Measurements from ENCODE around the gene RSPH1. TPM values are rescaled to one million over a fixed set of nuclear protein-coding genes. Genes with fewer than 3 reads are reported as not detected.

RSPH1 gene
- total RNA-seq, 1 experiment from 2014 or later, result 0.51 TPM

- Histone ChIP-seq H3K4me2 (ENCODE audit: low read length) (no peak overlapping the region), H3K9me3 (ENCODE audit: low read length) (no peaks in the 10 kb centered on the region), H3K4me3 (ENCODE audit: low read length) (no peak overlapping the region), H3K4me1 (ENCODE audit: insufficient read depth, low read length) (no peaks in the 10 kb centered on the region), H4K20me1 (ENCODE audit: low read length) (no peaks in the 10 kb centered on the region), H3K9me2 (replicated peaks; ENCODE audit: low read length) (no peaks in the 10 kb centered on the region), H3K79me2 (ENCODE audit: low read length) (no peaks in the 10 kb centered on the region), H3K36me3 (ENCODE audit: low read depth, low read length) (no peaks in the 10 kb centered on the region), H2AFZ (ENCODE audit: low read length) (no peak overlapping the region), H3F3A (ENCODE audit: low read length, unreplicated experiment) (no peaks in the 10 kb centered on the region), H3K27me3 (ENCODE audit: low read length) (no peaks in the 10 kb centered on the region), H3K9ac (ENCODE audit: low read length) (no peak overlapping the region), H3K27ac (ENCODE audit: low read length) (no peak overlapping the region)
- DNase-seq (no peak), ATAC-seq (no peak)
- TF ChIP-seq EZH2phosphoT487 (IDR thresholded peaks at IDR 0.05; ENCODE audit: borderline replicate concordance, low read length), result no peak
- no peak for TF ChIP-seq EZH2 (IDR thresholded peaks at IDR 0.05; ENCODE audit: low read length, unreplicated experiment)
- ChIA-PET POLR2A (ENCODE audit: unreplicated experiment) (no interaction called here), CTCF (no interaction called here)
- intact Hi-C loops (cut with micrococcal nuclease), result no loop called here
- BruUV-seq (replicated peaks), result no TSS peak
Measured at GRCh38 chr21:42486531-42486930, 9.5 kb downstream of the RSPH1 start.

DNA sequence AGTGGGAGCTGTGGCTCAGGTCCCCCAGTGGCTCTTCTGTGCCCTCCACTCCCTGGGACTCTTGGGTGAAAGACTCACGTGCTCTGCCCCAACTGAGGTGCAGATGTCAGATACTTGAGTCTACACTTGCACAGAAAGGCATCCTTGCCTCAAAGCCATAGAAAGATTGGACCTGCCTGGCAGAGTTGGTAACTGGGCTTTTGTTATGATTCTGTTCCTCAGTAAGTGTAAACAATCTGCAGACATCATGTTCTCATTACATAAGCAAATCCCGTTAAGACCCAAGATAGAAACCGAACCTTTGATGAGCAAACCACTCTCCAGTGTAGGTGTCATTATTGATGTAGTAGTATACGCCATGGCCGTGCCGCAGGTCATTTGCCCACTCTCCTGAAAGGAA lies 10.0 kb downstream of the RSPH1 start:
- Histone ChIP-seq H3F3A (ENCODE audit: low read length, unreplicated experiment) (no peaks in the 10 kb centered on the region), H3K9me2 (replicated peaks; ENCODE audit: low read length) (no peaks in the 10 kb centered on the region), H3K4me1 (ENCODE audit: insufficient read depth, low read length) (no peaks in the 10 kb centered on the region), H3K4me2 (ENCODE audit: low read length) (no peak overlapping the region), H3K9me3 (ENCODE audit: low read length) (no peaks in the 10 kb centered on the region), H3K79me2 (ENCODE audit: low read length) (no peaks in the 10 kb centered on the region), H3K4me3 (ENCODE audit: low read length) (no peak overlapping the region), H3K27me3 (ENCODE audit: low read length) (no peaks in the 10 kb centered on the region), H2AFZ (ENCODE audit: low read length) (no peak overlapping the region), H3K9ac (ENCODE audit: low read length) (no peak overlapping the region), H3K36me3 (ENCODE audit: low read depth, low read length) (no peaks in the 10 kb centered on the region), H3K27ac (ENCODE audit: low read length) (no peak overlapping the region), H4K20me1 (ENCODE audit: low read length) (no peaks in the 10 kb centered on the region)
- intact Hi-C loops (cut with micrococcal nuclease), result no loop called here
- no peak for ATAC-seq
- DNase-seq, result no peak
- no TSS peak for BruUV-seq (replicated peaks)
- ChIA-PET POLR2A (ENCODE audit: unreplicated experiment) (no interaction called here), CTCF (interaction anchor here (0.6 kb wide), 1 partner anchor 26 kb away, joined by 3 read pairs; no protein-coding TSS in a partner anchor)
- TF ChIP-seq, protein P1, sequence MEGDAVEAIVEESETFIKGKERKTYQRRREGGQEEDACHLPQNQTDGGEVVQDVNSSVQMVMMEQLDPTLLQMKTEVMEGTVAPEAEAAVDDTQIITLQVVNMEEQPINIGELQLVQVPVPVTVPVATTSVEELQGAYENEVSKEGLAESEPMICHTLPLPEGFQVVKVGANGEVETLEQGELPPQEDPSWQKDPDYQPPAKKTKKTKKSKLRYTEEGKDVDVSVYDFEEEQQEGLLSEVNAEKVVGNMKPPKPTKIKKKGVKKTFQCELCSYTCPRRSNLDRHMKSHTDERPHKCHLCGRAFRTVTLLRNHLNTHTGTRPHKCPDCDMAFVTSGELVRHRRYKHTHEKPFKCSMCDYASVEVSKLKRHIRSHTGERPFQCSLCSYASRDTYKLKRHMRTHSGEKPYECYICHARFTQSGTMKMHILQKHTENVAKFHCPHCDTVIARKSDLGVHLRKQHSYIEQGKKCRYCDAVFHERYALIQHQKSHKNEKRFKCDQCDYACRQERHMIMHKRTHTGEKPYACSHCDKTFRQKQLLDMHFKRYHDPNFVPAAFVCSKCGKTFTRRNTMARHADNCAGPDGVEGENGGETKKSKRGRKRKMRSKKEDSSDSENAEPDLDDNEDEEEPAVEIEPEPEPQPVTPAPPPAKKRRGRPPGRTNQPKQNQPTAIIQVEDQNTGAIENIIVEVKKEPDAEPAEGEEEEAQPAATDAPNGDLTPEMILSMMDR (conservative IDR thresholded peaks at IDR 0.05; ENCODE audit: low read depth, low read length), result no peak

GRCh38 chr21:42484966-42485365 lies 11.1 kb downstream of the RSPH1 start:
- intact Hi-C loops (cut with micrococcal nuclease), result no loop called here
- POLR2A ChIA-PET (ENCODE audit: unreplicated experiment), result no interaction called here

More at GRCh38 chr21:42484966-42485365, 11.1 kb downstream of the RSPH1 start:
- Histone ChIP-seq H3K9me3 (ENCODE audit: low read length) (no peaks in the 10 kb centered on the region), H3K36me3 (ENCODE audit: low read depth, low read length) (no peaks in the 10 kb centered on the region), H3K9me2 (replicated peaks; ENCODE audit: low read length) (no peaks in the 10 kb centered on the region), H3K27me3 (ENCODE audit: low read length) (no peaks in the 10 kb centered on the region), H3K27ac (ENCODE audit: low read length) (no peak overlapping the region), H3K4me2 (ENCODE audit: low read length) (no peak overlapping the region), H3K9ac (ENCODE audit: low read length) (no peak overlapping the region), H3F3A (ENCODE audit: low read length, unreplicated experiment) (no peaks in the 10 kb centered on the region), H3K4me1 (ENCODE audit: insufficient read depth, low read length) (no peaks in the 10 kb centered on the region), H4K20me1 (ENCODE audit: low read length) (no peaks in the 10 kb centered on the region), H2AFZ (ENCODE audit: low read length) (no peak overlapping the region), H3K79me2 (ENCODE audit: low read length) (no peaks in the 10 kb centered on the region), H3K4me3 (ENCODE audit: low read length) (no peak overlapping the region)
- CTCF ChIA-PET, result no interaction called here
- ATAC-seq (no peak), DNase-seq (no peak)
- TF ChIP-seq, protein P1 (conservative IDR thresholded peaks at IDR 0.05; ENCODE audit: low read depth, low read length), result no peak
- TF ChIP-seq EZH2 (IDR thresholded peaks at IDR 0.05; ENCODE audit: low read length, unreplicated experiment) (no peak), EZH2phosphoT487 (IDR thresholded peaks at IDR 0.05; ENCODE audit: borderline replicate concordance, low read length) (no peak)
- BruUV-seq (replicated peaks), result no TSS peak
